ENCODE measurements around the gene TRAF3.
"Not testable (repeated sequence)": the region's sequence is repeated elsewhere in the genome, so short reads cannot be mapped to it uniquely, and the experiment has no call there.

Gene TRAF3

DNA sequence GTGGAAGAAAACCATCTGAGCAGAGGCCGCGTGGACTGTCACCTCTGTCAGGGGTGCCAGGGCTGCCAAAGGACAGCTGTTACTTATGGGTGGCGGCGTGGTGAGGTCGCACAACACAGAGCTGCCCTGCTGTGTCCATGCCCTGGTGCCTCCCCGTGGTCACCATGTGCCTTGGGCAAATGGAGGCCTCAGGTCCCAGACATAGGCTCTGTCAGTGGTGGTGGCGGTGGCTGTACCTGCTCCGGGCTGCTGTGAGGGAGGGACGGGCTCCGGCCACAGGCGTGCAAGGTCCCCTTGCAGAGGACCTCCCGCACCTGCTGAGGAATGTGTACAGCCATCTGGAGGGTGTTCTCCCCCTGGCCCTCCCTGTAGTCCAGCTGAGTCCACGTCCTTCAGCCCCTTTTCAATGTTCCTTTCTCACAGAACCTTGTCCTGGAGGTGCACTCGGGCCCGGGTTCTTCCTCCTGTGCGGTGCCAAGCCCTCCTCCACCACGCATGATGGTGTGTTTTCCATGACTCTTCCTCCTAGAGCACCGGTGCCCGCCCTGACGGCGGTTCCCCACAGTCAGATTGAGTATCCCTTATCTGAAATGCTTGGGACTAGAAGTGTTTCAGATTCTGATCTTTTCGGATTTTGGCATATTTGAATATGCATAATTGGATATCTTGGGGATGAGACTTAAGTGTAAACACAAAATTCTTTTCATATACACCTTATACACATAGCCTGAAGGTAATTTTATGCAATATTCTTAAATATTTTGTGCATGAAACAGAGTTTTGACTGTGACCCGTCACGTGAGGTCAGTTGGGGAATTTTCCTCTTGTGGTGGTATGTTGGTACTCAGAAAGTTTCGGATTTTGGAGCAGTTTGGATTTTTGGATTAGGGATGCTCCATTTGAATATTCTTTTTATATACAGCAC lies 49.8 kb downstream of the TRAF3 start:
- no peak for DNase-seq

DNA sequence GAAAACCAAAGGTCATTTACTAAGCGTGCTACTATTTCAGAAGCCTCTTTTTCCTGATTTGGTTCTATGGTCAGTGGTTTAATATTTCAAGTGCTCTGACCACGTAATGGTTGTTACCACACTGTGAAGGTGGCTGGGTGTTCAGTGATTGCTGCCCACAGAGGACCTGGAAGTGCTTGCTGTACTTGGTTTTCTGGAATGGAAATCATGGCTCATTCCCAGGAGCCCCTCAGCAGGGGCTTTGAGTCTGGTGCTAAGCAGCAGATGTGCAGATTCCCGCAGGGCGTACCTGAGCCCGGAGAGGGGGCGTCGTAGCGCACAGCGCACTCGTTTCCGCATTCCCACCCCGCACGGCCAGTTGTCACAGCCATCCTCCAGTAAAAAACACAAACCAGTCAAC lies 50.5 kb downstream of the TRAF3 start:
- no peak for DNase-seq

DNA sequence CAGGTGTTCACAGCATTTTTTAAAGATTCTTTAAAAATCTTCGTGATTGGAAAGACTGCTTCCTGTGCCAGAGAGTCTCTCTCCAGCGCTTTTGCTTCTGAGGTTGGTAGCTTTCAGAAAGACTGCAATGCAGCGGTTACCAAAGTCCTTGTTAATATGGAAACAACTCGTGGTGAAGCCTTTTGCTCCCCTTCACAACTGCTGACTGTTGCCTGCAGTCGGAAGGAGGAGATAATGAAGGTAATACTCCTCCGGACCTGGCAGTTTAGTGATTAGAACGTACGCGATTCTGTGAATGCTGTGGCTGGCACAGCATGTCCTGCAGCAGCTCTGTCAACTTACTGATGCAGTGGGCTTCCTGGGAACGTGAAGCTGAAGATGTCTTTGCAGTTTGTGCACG lies 50.9 kb downstream of the TRAF3 start:
- DNase-seq = no peak

- no peak for DNase-seq
Observed at GRCh38 chr14:102829016-102829548, 51.8 kb downstream of the TRAF3 start.

- DNase-seq = no peak
Observed at GRCh38 chr14:102830474-102831045, 53.3 kb downstream of the TRAF3 start.

DNA sequence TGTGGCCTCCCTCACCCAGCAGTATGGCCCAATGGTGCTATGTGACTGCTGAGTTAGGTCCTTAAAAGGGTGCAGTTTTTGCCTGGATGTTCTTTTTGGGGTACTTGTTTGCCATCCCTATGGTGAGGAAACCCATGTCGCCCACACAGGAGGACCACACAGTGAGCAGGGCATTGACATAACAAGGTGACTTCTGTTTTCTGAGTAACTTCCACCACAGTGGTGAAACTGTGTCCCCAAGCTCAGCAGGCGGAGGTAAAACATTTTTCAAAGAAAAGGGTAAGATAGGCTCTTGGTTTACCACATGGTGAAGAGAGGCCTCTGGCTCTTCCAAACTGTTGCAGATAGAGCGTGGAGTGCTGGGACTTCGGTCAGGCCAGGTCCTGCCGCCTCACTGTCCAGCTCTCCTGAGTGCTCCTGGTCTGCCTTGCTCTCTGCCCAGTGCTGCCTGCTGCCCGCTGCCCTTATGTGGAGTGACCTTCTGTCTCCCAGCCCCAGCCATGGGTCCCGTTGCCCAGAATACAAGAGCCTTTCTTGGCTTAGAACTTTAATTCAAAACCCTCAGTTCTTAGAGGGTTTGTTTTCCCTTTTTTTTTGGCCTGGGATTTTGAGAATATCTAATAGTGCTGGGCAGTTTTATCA lies 54.0 kb downstream of the TRAF3 start:
- DNase-seq = peak in 5 of 56 donors; percentile 8 to 37 (median 34)

DNA sequence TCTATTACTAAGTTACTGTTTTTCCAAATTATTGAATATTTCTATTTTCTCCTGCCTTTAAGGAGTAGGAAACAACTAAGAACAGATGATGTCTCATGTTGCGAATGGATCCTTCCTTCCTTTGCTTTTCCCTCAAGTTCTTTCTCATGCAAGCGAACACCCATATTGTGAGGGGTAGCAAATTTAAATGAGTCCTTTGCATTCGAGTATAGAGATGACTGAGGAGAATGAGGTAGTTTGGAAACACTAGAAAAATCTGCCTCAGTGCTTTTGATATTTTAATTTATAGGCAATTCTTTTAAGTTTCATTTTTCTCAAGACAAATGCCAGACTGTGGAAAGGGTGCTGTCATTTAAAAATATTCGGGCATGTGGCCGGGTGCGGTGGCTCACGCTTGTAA lies 56.1 kb downstream of the TRAF3 start:
- DNase-seq = no peak

- no peak for DNase-seq
Observed at GRCh38 chr14:102833991-102834390, 56.7 kb downstream of the TRAF3 start.

DNA sequence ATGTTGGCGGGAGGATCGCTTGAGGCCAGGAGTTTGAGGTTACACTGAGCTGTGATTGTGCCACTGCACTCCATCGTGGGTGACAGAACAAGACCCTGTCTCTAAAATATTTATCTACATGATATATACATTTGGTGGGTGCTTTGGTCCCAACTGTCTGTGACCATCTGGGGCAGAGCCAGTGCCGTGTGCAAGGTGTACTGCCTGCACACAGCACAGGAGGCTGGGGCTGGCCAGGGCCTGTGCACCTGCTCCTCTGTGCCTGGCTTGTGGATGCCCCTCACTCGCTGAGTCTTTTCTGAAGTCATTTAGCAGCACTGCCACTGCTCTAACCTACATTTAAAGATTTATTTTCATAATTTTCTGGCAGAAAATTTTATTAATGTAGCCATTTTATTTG lies 58.7 kb downstream of the TRAF3 start:
- no peak for DNase-seq

DNA sequence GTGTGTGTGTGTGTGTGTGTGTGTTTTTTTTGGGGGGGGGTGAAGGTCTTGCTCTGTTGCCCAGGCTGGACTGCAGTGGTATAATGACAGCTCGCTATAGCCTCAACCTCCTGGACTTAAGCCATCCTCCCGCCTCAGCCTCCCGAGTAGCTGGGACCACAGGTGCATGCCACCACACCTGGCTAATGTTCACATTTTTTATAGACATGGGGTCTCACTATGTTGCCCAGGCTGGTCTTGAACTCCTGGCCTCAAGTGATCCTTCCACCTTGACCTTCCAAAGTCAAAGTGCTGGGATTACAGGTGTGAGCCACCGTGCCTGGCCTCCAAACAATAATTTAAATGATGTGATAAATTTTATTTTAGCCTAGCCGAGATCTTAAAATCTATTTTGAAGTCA lies 59.9 kb downstream of the TRAF3 start:
- DNase-seq = not testable (repeated sequence)

DNA sequence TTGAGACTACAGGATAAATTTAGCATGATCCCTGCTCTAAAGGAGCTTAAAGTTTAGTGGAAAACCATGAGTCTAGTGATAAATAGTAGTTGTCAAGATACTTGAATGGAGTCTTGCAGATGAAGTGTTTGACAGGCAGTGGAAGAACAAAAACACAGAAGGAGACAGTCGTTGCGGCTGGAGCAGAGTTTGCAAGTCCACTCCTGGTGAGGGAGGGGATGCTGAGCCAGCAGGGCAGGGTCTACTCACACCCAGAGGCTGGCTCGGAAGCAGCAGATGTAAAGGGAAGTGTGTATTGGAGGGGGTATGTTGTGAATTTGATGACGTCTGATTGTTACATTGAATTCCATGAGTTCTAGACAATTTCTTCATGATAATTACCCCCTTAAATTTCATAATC lies 61.3 kb downstream of the TRAF3 start:
- DNase-seq = no peak

DNA sequence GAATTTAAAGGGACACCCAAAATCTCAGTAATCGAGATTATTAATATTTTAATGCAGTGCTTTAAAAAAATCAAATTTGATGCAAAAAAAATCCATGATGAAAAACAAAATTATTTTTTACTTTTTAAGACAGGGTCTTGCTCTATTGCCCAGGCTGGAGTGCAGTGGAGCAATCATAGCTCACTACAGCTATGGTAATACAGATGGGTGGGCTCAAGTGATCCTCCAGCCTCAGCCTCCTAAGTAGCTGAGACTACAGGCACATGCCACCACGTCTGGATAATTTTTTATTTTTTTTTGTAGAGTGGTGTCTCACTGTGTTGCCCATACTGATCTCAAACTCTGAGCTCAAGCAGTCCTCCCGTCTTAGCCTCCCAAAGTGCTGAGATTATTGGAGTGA lies 62.9 kb downstream of the TRAF3 start:
- no peak for DNase-seq

- DNase-seq = no peak
Observed at GRCh38 chr14:102840771-102841528, 63.7 kb downstream of the TRAF3 start.

DNA sequence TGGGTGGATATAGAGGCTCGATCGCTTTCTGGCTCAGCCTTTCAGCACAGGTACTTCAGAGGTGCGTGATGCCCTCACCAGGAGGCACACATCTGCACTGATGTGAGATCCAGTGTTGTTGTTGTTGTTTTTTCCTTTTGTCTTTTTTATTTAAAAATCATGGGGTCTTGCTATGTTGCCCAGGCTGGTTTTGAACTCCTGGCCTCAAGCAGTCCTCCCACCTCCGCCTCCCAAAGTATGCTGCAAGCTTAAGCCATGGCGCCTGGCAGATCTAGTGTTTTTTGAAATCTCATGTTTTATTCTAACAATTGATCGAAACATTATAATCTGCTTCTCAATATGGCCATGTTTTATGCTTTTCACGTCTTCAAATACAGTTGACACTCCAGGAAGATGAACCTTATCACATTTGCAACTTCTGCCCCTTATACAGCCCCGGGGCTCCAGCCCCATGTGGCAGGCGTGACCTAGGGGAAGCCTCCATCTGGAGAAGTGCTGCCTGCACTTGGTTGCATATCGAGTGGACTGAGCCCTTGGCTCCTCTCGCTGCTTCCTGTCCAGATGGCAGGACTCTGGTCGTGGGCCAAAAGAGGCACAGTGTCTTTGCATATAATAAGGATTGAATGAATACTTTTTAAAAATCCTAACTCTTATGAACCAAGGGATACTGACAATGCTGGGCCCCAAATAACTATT lies 71.7 kb downstream of the TRAF3 start:
- DNase-seq = peak in 9 of 56 donors; percentile 10 to 59 (median 32)

DNA sequence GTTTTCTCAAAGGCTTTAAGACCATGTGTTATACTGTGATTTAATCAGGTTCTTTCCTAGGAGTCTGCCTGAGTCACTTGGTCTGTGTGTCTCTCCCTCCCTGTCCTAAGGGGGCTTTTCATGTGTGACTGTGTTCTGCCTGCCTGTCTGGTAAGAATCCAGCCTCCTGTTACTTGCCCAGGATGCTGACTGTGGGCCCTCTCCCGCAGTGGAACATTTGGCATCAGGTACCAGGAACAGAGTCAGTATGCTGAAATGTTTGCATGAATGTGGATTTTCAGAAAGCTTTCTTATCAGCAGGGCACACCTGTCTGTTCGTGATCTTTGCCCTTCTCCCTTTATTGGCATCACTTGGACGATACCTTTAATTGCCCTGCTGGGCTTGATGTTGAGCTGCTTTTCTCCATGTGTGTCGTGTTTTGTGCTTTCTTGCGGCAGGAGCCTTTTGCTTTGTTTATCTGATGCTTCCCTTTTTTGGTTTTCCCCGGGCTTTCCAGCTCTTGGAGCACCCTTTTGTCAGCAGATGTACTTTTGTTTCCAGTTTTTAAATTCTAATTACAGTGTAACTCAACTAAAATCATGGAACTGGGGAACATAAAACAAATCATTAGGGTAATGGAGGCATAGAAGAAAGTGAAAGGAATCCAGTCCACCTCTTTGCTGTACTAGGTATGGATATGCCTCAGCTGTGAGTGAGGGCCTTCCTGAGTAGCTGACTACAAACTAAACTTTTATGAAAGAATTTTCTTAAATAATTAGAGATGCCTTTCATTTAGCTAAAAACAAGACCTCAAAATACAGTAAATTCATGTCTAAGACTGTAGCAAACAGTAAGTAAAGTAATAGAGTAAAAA lies 72.5 kb downstream of the TRAF3 start:
- peak in 3 of 56 donors; percentile 9 to 35 (median 32) for DNase-seq

- DNase-seq = no peak
Observed at GRCh38 chr14:102853648-102854047, 76.4 kb downstream of the TRAF3 start.

DNA sequence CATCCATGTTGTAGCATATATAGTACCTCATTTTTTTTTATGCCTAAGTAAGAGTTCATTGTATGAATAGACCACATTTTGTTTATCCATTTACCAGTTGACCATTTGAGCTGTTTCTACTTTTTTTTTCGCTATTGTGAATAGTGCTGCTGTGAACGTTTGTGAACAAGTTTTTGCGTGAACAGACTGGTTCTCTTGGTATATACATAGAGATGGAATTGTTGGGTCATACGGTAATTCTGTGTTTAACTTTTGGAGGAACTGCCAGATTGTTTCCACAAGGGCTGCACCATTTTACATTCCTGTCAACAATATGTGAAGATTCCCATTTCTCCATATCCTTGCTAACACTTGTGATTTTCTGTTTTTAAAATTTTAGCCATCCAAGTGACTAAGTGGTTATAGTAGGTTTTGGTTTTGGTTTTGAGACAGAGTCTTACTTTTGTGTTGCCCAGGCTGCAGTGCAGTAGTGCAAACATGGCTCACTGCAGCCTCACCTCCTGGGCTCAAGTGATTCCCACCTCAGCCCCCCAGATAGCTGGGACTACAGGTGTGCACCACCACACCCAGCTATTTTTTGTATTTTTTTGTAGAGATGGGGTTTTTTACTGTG lies 76.9 kb downstream of the TRAF3 start:
- DNase-seq = no peak

- no peak for DNase-seq
Observed at GRCh38 chr14:102856179-102856578, 78.9 kb downstream of the TRAF3 start.

DNA sequence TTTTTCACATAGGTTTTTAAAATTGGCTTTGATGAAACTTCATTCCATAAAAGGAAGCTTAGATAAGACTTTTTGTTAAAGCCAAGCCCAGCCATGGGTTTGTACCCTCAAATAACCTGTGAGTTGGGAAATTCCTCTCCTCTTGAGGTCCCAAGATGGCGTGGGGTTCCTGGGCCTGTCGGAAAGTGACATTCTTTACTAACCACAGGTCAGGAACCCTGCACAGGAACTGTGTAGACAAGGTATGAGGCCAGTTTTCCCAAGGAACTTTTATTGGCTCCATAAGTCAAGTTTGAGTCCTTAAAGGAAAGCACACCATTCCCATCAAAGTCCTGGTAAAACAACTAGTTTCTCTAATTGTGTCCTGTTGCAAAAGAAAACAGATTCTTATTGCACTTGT lies 80.2 kb downstream of the TRAF3 start:
- DNase-seq = no peak
